MCF 10A (cell line): ENCODE data around the gene DCTN2. TPM values are rescaled to one million over a fixed set of nuclear protein-coding genes. Genes with fewer than 3 reads are reported as not detected.

ENCODE experiments used
- BruUV-seq: library from RNA; stranded (reverse); fragments of 400-500 nt; replicated peaks from 2 replicates; lab custom pipeline; 2021; lab: Mats Ljungman, UMichigan
- CTCF ChIA-PET: fragments of 300-600 bp; sonication (Branson Sonifier 250); formaldehyde crosslinking; extraction: SDS; loops from one replicate; lab custom pipeline; 2021; ENCODE audit warnings: antibody characterized with exemption, inconsistent platforms; lab: Yijun Ruan, JAX
- POLR2A ChIA-PET: fragments of 300-600, 350-650 bp; sonication (Branson Sonifier 250); formaldehyde crosslinking; extraction: SDS; loops from one replicate; lab custom pipeline; 2020; ENCODE audit warnings: antibody characterized with exemption, inconsistent platforms; lab: Yijun Ruan, JAX
- DNase-seq: peaks from one replicate; pipeline ENCODE4 v3.0.0-alpha.2; 2018; ENCODE audit not compliant: unreplicated experiment
- H3K27ac Mint-ChIP-seq: one replicate; pipeline ENCODE4 v1.8.0; 2022; ENCODE audit warnings: mild to moderate bottlenecking, low read depth, mixed read lengths; ENCODE audit not compliant: unreplicated experiment
- H3K27me3 Mint-ChIP-seq: one replicate; pipeline ENCODE4 v1.8.0; 2022; ENCODE audit warnings: mixed read lengths; ENCODE audit not compliant: insufficient read depth, unreplicated experiment
- H3K36me3 Mint-ChIP-seq: one replicate; pipeline ENCODE4 v1.8.0; 2022; ENCODE audit warnings: mild to moderate bottlenecking, moderate library complexity, mixed read lengths; ENCODE audit not compliant: insufficient read depth, unreplicated experiment
- H3K4me1 Mint-ChIP-seq: one replicate; pipeline ENCODE4 v1.8.0; 2022; ENCODE audit warnings: mixed read lengths; ENCODE audit not compliant: insufficient read depth, unreplicated experiment
- H3K4me3 Mint-ChIP-seq: one replicate; pipeline ENCODE4 v1.8.0; 2022; ENCODE audit warnings: mild to moderate bottlenecking, moderate library complexity, mixed read lengths; ENCODE audit not compliant: unreplicated experiment
- H3K9me3 Mint-ChIP-seq: one replicate; pipeline ENCODE4 v1.8.0; 2022; ENCODE audit warnings: mixed read lengths; ENCODE audit not compliant: unreplicated experiment
- intact Hi-C: fragments of 100-400 bp; cut with micrococcal nuclease; formaldehyde crosslinking; loops from 2 replicates; pipeline ENCODE4 v1.14.1; 2022
- total RNA-seq: library from RNA; stranded (reverse); gene quantifications from 2 replicates; pipeline ENCODE4 v1.2.3, GENCODE V29; 2022
- TF ChIP-seq, protein P1 (sequence below): fragments of 200-600 bp; IDR thresholded peaks from one replicate; pipeline ENCODE4 v1.8.0; 2022; ENCODE audit warnings: antibody characterized with exemption, mild to moderate bottlenecking; ENCODE audit not compliant: unreplicated experiment

Gene DCTN2
- total RNA-seq, 1 experiment from 2014 or later, result 149 TPM

DNA sequence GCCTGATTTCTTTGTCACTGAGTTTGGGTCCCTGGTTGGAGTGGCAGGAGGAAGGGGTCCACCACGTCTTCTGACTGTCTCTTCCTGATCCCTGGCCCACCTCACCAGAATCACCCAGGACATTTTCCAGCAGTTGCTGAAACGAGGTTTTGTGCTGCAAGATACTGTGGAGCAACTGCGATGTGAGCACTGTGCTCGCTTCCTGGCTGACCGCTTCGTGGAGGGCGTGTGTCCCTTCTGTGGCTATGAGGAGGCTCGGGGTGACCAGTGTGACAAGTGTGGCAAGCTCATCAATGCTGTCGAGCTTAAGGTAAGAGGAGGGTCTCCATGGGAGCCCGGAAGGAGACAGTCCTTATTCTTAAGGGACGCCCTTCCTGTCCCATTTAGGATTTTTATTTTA is 46.8 kb downstream of the DCTN2 start:
- no peaks in the 10 kb centered on the region for H3K27me3 Mint-ChIP-seq
- H3K36me3 Mint-ChIP-seq, result peaks cover 100% of the 10 kb centered on the region
- TF ChIP-seq, protein P1, sequence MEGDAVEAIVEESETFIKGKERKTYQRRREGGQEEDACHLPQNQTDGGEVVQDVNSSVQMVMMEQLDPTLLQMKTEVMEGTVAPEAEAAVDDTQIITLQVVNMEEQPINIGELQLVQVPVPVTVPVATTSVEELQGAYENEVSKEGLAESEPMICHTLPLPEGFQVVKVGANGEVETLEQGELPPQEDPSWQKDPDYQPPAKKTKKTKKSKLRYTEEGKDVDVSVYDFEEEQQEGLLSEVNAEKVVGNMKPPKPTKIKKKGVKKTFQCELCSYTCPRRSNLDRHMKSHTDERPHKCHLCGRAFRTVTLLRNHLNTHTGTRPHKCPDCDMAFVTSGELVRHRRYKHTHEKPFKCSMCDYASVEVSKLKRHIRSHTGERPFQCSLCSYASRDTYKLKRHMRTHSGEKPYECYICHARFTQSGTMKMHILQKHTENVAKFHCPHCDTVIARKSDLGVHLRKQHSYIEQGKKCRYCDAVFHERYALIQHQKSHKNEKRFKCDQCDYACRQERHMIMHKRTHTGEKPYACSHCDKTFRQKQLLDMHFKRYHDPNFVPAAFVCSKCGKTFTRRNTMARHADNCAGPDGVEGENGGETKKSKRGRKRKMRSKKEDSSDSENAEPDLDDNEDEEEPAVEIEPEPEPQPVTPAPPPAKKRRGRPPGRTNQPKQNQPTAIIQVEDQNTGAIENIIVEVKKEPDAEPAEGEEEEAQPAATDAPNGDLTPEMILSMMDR, result no peak
- H3K27ac Mint-ChIP-seq, result no peak overlapping the region
- intact Hi-C loops, result no loop called here
- H3K4me3 Mint-ChIP-seq, result no peak overlapping the region
- H3K9me3 Mint-ChIP-seq, result peaks cover 8% of the 10 kb centered on the region
- no peak for DNase-seq
- POLR2A ChIA-PET, result interaction anchor here (0.6 kb wide), 1 partner anchor 91 kb away, joined by 3 read pairs; no protein-coding TSS in a partner anchor
- CTCF ChIA-PET, result interaction anchor here (0.6 kb wide), 1 partner anchor 41 kb away, joined by 3 read pairs; no protein-coding TSS in a partner anchor
- no TSS peak for BruUV-seq
- no peaks in the 10 kb centered on the region for H3K4me1 Mint-ChIP-seq

DNA sequence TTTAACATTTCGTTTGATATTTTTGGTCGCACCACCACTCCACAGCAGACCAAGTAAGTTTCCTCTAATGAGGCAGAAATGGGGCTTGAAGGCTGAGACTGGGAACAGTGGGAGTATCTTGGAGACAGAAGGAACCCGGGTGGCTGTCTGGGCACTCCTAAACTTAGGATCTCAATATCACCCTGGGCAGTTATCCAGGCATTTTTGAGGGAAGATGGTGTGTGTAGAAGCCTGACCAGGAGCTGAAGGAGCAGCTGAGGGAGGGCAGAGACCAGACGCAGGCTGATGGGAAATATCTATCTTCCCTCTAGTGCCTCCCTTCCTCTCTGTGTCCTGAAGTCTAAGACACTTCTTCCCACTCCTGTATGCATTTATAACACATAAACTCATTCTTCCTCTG is 48.4 kb downstream of the DCTN2 start:
- H3K36me3 Mint-ChIP-seq, result peaks cover 99% of the 10 kb centered on the region
- H3K27ac Mint-ChIP-seq, result no peak overlapping the region
- no peaks in the 10 kb centered on the region for H3K4me1 Mint-ChIP-seq
- H3K4me3 Mint-ChIP-seq, result no peak overlapping the region
- ChIA-PET CTCF (interaction anchor here (0.6 kb wide), 2 partner anchors 124 to 1197 kb away, joined by 3 read pairs; no protein-coding TSS in a partner anchor), POLR2A (no interaction called here)
- TF ChIP-seq, protein P1, result no peak
- intact Hi-C loops, result no loop called here
- DNase-seq, result no peak
- BruUV-seq, result no TSS peak
- peaks cover 8% of the 10 kb centered on the region for H3K9me3 Mint-ChIP-seq
- no peaks in the 10 kb centered on the region for H3K27me3 Mint-ChIP-seq

DNA sequence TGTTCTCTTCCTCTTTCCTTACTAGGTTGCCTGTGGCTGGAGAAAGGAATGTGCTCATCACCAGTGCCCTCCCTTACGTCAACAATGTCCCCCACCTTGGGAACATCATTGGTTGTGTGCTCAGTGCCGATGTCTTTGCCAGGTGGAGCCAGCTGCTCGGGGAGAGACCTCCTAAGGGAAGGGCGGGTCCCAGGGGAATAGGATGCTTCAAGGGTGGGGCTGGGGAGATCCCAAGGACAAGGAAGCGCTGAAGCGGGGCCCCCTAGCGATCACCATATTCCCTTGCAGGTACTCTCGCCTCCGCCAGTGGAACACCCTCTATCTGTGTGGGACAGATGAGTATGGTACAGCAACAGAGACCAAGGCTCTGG is 48.9 kb downstream of the DCTN2 start:
- intact Hi-C loops, result no loop called here
- no peak overlapping the region for H3K27ac Mint-ChIP-seq
- H3K27me3 Mint-ChIP-seq, result no peaks in the 10 kb centered on the region
- H3K9me3 Mint-ChIP-seq, result peaks cover 8% of the 10 kb centered on the region
- peaks cover 96% of the 10 kb centered on the region for H3K36me3 Mint-ChIP-seq
- no peak overlapping the region for H3K4me3 Mint-ChIP-seq
- TF ChIP-seq, protein P1, result no peak
- POLR2A ChIA-PET, result no interaction called here
- CTCF ChIA-PET, result interaction anchor here (0.6 kb wide), 1 partner anchor 1197 kb away, joined by 3 read pairs; no protein-coding TSS in a partner anchor
- no peaks in the 10 kb centered on the region for H3K4me1 Mint-ChIP-seq
- no peak for DNase-seq
- no TSS peak for BruUV-seq

DNA sequence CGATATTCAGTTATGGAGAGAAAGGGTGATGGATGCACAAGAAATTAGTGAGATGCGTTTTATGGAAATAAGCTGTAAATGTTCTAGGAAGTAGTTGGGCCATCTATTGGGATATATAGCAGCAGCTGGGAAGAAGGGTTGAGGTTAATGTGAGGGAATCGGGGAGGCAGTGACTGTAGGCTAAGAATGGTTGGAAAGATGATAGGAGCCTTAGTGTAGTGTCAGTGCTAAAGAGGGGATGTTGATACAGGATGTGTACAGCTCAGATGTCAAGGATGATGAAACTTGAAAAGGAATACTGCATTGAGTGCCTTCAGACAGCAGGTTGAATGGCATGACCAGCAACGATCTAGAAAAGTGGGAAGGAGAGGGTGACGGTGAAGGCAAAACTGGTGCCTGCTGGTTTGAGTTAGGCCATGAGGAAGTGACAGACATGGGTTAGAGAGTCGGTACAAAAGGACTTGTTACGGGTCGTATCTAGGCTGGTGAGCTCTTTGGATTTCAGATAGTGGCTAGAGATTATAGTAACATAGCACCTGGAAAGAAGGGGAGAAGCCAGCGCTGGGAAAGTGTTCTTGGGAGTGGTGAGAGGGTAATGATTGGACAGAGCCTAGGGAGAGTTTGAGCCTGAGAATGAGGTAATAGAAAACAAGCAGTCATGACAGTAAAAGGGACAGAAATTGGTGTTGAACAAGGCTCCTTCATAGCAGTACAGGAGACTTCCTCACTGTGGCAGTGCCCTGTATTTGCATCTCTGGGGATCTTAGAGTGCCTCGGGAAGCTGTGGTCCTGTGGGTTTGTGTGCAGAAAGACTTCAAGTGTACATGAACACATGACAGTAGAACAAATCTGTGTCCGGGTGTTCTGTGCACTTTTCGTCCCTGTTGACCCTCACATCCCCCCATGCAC is 49.5 kb downstream of the DCTN2 start:
- TF ChIP-seq, protein P1, result no peak
- H3K27ac Mint-ChIP-seq, result no peak overlapping the region
- no TSS peak for BruUV-seq
- H3K36me3 Mint-ChIP-seq, result peaks cover 96% of the 10 kb centered on the region
- H3K4me1 Mint-ChIP-seq, result no peaks in the 10 kb centered on the region
- intact Hi-C loops, result no loop called here
- no peak for DNase-seq
- peaks cover 8% of the 10 kb centered on the region for H3K9me3 Mint-ChIP-seq
- H3K4me3 Mint-ChIP-seq, result no peak overlapping the region
- CTCF ChIA-PET, result interaction anchor here (0.6 to 1.1 kb wide), 4 partner anchors 35 to 368 kb away, joined by 3 to 4 read pairs (median 3); no protein-coding TSS in a partner anchor
- POLR2A ChIA-PET, result interaction anchor here (0.6 kb wide), 1 partner anchor 283 kb away, joined by 3 read pairs; no protein-coding TSS in a partner anchor
- no peaks in the 10 kb centered on the region for H3K27me3 Mint-ChIP-seq
